LNCaP clone FGC (cell line): ENCODE results near the gene EIF3I.
A peak's percentile ranks its signal among the peaks of the same experiment; 100 is the strongest.

Source experiments
- DNase-seq: peaks from one replicate; pipeline ENCODE4 v3.0.0-alpha.2; 2011; ENCODE audit warnings: low read depth
- H3K4me3 ChIP-seq: 2 replicates; pipeline ENCODE4 v1.5.1; 2011; ENCODE audit warnings: mild to moderate bottlenecking, low read depth, low read length, control low read depth
- CTCF ChIP-seq: IDR thresholded peaks from 2 replicates; pipeline ENCODE4 v1.5.1; 2012; ENCODE audit warnings: mild to moderate bottlenecking; ENCODE audit not compliant: control insufficient read depth, insufficient read depth; ENCODE audit errors: extremely low read depth

The EIF3I gene

GRCh38 chr1:32242341-32242851 is 20.2 kb downstream of the EIF3I start:
- no peak overlapping the region for H3K4me3 ChIP-seq
- no peak for DNase-seq
- TF ChIP-seq CTCF: no peak

GRCh38 chr1:32246888-32247273 is 24.7 kb downstream of the EIF3I start, which contains the start of gene FAM167B:
Gene FAM167B (plus strand): TSS chr1:32247222. CDS start chr1:32247422, 200 bp downstream.
- DNase-seq: no peak
- H3K4me3 ChIP-seq: no peak within 1 kb of the TSS
- TF ChIP-seq CTCF: no peak

- no peak for TF ChIP-seq CTCF
- no peak overlapping the region for H3K4me3 ChIP-seq
- DNase-seq: no peak
Observed at GRCh38 chr1:32247452-32247851, 25.2 kb downstream of the EIF3I start.

- no peak for DNase-seq
- H3K4me3 ChIP-seq: no peak overlapping the region
- peak; percentile 56 for TF ChIP-seq CTCF
Observed at GRCh38 chr1:32247983-32248889, 26.0 kb downstream of the EIF3I start.

GRCh38 chr1:32249831-32250525 is 27.8 kb downstream of the EIF3I start:
- no peak overlapping the region for H3K4me3 ChIP-seq
- DNase-seq: no peak
- TF ChIP-seq CTCF: no peak

- no peak for TF ChIP-seq CTCF
- no peak for DNase-seq
- no peak within 1 kb of the TSS for H3K4me3 ChIP-seq
Observed at GRCh38 chr1:32250893-32251716, 28.9 kb downstream of the EIF3I start, which contains the start of gene LCK. Gene LCK (plus strand): TSS chr1:32251265. CDS start chr1:32274330, 23,065 bp downstream.
